ENCODE measurements around the gene TRABD2A. TPM values are rescaled to one million over a fixed set of nuclear protein-coding genes. Genes with fewer than 3 reads are reported as not detected.

Gene TRABD2A
- total and polyA plus RNA-seq, 2 donors (not counting 1 experiment from before 2014, with no cell fraction given), result 4.4 to 14.4 TPM

- Histone ChIP-seq H2AFZ (ENCODE audit: low read length) (no peak overlapping the region), H3K79me2 (ENCODE audit: control insufficient read depth, insufficient read depth, low read length) (no peaks in the 10 kb centered on the region), H3K4me3 (replicated peaks in 1 of 4; ENCODE audit: control extremely low read depth in 1 of 4, insufficient read depth in 1 of 4, low read depth in 3 of 4, low read length in 4 of 4) (no peak overlapping the region), H3K36me3 (ENCODE audit: control insufficient read depth, insufficient read depth, low read length) (no peaks in the 10 kb centered on the region), H3K9ac (ENCODE audit: insufficient read depth, low read length) (no peak overlapping the region), H3K27ac (ENCODE audit: insufficient read depth, low read length) (no peak overlapping the region), H3K4me2 (ENCODE audit: extremely low read depth, insufficient read depth, low read length) (no peak overlapping the region), H3K9me3 (ENCODE audit: control insufficient read depth, insufficient read depth, low read depth, low read length) (no peaks in the 10 kb centered on the region), H3K27me3 (ENCODE audit: control insufficient read depth, insufficient read depth, low read length) (no peaks in the 10 kb centered on the region), H3K4me1 (ENCODE audit: control insufficient read depth, extremely low read depth, insufficient read depth, low read length) (no peaks in the 10 kb centered on the region), H4K20me1 (ENCODE audit: control insufficient read depth, extremely low read depth, insufficient read depth, low read length) (no peaks in the 10 kb centered on the region)
- TF ChIP-seq EZH2 (IDR thresholded peaks at IDR 0.05; ENCODE audit: low read length, missing control alignments), result no peak
- no peak for TF ChIP-seq CTCF (conservative IDR thresholded peaks at IDR 0.05 in 1 of 2, IDR thresholded peaks at IDR 0.05 in 1 of 2; ENCODE audit: low read depth in 1 of 2, low read length in 2 of 2)
- no peak for DNase-seq (ENCODE audit: low read depth in 2 of 2)
These were observed 47.3 kb downstream of the TRABD2A start for GRCh38 chr2:84833481-84834150.

- no peaks in the 10 kb centered on the region for H3K9me3 ChIP-seq (ENCODE audit: control insufficient read depth, insufficient read depth, low read depth, low read length)
- no peaks in the 10 kb centered on the region for H3K27me3 ChIP-seq (ENCODE audit: control insufficient read depth, insufficient read depth, low read length)
- no peak overlapping the region for H3K27ac ChIP-seq (ENCODE audit: insufficient read depth, low read length)
- H3K4me2 ChIP-seq (ENCODE audit: extremely low read depth, insufficient read depth, low read length), result peak overlapping the region; percentile 3
- DNase-seq (ENCODE audit: low read depth in 2 of 2), result no peak
- no peaks in the 10 kb centered on the region for H3K36me3 ChIP-seq (ENCODE audit: control insufficient read depth, insufficient read depth, low read length)
- no peak overlapping the region for H2AFZ ChIP-seq (ENCODE audit: low read length)
- TF ChIP-seq EZH2 (IDR thresholded peaks at IDR 0.05; ENCODE audit: low read length, missing control alignments) (no peak), CTCF (conservative IDR thresholded peaks at IDR 0.05 in 1 of 2, IDR thresholded peaks at IDR 0.05 in 1 of 2; ENCODE audit: low read depth in 1 of 2, low read length in 2 of 2) (no peak)
- no peaks in the 10 kb centered on the region for H4K20me1 ChIP-seq (ENCODE audit: control insufficient read depth, extremely low read depth, insufficient read depth, low read length)
- no peaks in the 10 kb centered on the region for H3K4me1 ChIP-seq (ENCODE audit: control insufficient read depth, extremely low read depth, insufficient read depth, low read length)
- no peak overlapping the region for H3K9ac ChIP-seq (ENCODE audit: insufficient read depth, low read length)
- H3K4me3 ChIP-seq (replicated peaks in 1 of 4; ENCODE audit: control extremely low read depth in 1 of 4, insufficient read depth in 1 of 4, low read depth in 3 of 4, low read length in 4 of 4), result no peak overlapping the region
- H3K79me2 ChIP-seq (ENCODE audit: control insufficient read depth, insufficient read depth, low read length), result no peaks in the 10 kb centered on the region
These were observed 48.0 kb downstream of the TRABD2A start for GRCh38 chr2:84832772-84833461.

- TF ChIP-seq CTCF (conservative IDR thresholded peaks at IDR 0.05 in 1 of 2, IDR thresholded peaks at IDR 0.05 in 1 of 2; ENCODE audit: low read depth in 1 of 2, low read length in 2 of 2) (no peak), EZH2 (IDR thresholded peaks at IDR 0.05; ENCODE audit: low read length, missing control alignments) (no peak)
- no peaks in the 10 kb centered on the region for H4K20me1 ChIP-seq (ENCODE audit: control insufficient read depth, extremely low read depth, insufficient read depth, low read length)
- H3K79me2 ChIP-seq (ENCODE audit: control insufficient read depth, insufficient read depth, low read length), result no peaks in the 10 kb centered on the region
- H3K9ac ChIP-seq (ENCODE audit: insufficient read depth, low read length), result no peak overlapping the region
- no peak for DNase-seq (ENCODE audit: low read depth in 2 of 2)
- no peak overlapping the region for H3K4me3 ChIP-seq (replicated peaks in 1 of 4; ENCODE audit: control extremely low read depth in 1 of 4, insufficient read depth in 1 of 4, low read depth in 3 of 4, low read length in 4 of 4)
- no peaks in the 10 kb centered on the region for H3K9me3 ChIP-seq (ENCODE audit: control insufficient read depth, insufficient read depth, low read depth, low read length)
- no peaks in the 10 kb centered on the region for H3K36me3 ChIP-seq (ENCODE audit: control insufficient read depth, insufficient read depth, low read length)
- H3K4me1 ChIP-seq (ENCODE audit: control insufficient read depth, extremely low read depth, insufficient read depth, low read length), result no peaks in the 10 kb centered on the region
- no peaks in the 10 kb centered on the region for H3K27me3 ChIP-seq (ENCODE audit: control insufficient read depth, insufficient read depth, low read length)
- no peak overlapping the region for H3K27ac ChIP-seq (ENCODE audit: insufficient read depth, low read length)
- no peak overlapping the region for H2AFZ ChIP-seq (ENCODE audit: low read length)
- no peak overlapping the region for H3K4me2 ChIP-seq (ENCODE audit: extremely low read depth, insufficient read depth, low read length)
These were observed 50.0 kb downstream of the TRABD2A start for GRCh38 chr2:84830758-84831500.
